SK-N-DZ (cell line): ENCODE results near the gene LKAAEAR1.

Source experiments
- DNase-seq: peaks from one replicate; pipeline ENCODE4 v3.0.0-alpha.2; 2015; ENCODE audit warnings: low spot score

LKAAEAR1 gene

GRCh38 chr20:64067005-64067632 lies 17.1 kb downstream of the LKAAEAR1 start:
- DNase-seq, result no peak

GRCh38 chr20:64065974-64066343 lies 18.2 kb downstream of the LKAAEAR1 start:
- no peak for DNase-seq

GRCh38 chr20:64065062-64065973 lies 18.9 kb downstream of the LKAAEAR1 start:
- DNase-seq, result no peak

- DNase-seq, result no peak
Observed at GRCh38 chr20:64064145-64064698, 20.0 kb downstream of the LKAAEAR1 start.

GRCh38 chr20:64063389-64064144 lies 20.6 kb downstream of the LKAAEAR1 start:
- no peak for DNase-seq

DNA sequence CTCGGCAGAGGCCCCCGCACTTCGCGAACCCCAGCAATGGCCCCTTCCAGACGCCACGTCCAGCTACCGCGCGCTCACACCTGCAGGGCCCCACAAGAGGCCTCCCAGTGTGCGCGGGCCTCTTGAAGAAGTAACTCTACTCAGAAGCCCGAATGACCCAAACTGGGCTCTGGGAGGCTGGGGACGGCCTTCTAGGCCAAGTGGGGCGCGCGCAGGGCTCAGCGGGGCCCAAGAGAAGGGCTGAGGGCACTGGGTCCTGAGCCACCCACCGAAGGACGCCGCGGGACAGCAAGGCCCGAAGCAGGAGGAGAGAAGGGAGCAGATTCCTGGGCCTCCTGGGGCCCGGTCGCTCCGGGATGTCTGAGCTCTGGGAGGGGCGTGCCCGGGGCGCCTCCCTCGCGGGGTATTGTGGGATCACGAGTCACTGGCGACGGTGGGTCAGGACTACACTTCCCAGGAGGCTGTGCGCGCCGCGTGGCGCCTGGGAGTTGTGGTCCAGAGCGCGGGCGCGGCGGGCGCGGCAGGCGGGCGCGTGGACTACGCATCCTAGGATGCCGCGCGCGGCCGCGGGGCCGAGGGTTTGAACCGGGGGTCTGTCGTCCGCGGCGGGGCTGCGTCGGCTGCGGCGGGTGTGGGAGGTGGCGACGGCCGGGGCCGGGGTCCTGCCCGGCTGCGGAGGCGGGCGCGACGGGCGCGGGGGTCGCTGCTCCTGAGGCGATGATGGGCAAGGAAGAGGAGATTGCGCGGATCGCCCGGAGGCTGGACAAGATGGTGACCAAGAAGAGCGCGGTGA lies 21.4 kb downstream of the LKAAEAR1 start, which contains the start of gene TCEA2:
Gene TCEA2, plus strand, starts transcription at position 603 of the 793 bp plus-strand sequence. Its CDS starts 115 bp downstream, at position 718.
- DNase-seq, result peak; percentile 98

GRCh38 chr20:64062276-64062595 lies 22.0 kb downstream of the LKAAEAR1 start:
- DNase-seq, result no peak

GRCh38 chr20:64058536-64058935 lies 25.7 kb downstream of the LKAAEAR1 start:
- no peak for DNase-seq

DNA sequence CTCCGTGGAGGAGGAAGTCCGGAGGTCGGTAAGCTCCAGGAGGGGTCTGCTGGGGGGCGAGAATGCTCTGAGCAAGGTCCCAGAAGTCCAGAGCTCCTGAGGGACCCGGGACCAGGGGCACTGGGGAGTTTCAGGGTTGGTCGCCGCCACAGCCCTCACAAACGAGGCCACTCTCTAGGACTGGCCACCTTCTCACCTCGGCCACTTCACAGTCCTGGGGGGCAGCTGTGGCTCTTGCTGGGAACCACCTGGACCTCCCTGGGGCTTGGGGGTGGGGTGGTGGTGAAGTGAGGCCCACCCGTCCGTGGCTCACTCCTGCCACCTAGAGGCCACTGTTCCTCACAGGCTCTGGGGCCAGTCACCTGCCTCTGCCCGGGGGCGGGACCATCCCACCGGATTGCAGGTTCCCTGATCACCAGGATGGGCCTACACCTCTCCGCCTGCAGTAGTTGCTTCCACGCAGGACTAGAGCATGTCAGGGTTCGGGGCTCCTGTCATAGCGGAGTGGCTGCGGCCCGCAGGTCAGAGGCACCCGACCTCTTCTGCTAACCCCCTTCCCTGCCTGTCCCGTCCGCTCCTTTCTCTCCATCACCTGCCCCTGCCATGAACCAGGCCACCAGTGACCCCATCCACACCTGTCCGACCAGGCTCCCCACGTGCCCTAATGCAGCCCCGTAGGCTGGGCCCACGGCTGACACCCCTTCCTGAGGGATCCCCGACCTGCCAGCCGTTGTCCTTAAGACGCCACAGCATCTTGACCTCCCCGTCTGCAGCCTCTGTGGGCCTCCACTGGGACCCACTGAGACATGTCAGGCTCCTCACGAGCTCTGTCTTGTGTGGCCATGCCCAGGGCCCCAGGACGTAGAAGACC lies 26.3 kb downstream of the LKAAEAR1 start:
- DNase-seq, result peak; percentile 78

DNA sequence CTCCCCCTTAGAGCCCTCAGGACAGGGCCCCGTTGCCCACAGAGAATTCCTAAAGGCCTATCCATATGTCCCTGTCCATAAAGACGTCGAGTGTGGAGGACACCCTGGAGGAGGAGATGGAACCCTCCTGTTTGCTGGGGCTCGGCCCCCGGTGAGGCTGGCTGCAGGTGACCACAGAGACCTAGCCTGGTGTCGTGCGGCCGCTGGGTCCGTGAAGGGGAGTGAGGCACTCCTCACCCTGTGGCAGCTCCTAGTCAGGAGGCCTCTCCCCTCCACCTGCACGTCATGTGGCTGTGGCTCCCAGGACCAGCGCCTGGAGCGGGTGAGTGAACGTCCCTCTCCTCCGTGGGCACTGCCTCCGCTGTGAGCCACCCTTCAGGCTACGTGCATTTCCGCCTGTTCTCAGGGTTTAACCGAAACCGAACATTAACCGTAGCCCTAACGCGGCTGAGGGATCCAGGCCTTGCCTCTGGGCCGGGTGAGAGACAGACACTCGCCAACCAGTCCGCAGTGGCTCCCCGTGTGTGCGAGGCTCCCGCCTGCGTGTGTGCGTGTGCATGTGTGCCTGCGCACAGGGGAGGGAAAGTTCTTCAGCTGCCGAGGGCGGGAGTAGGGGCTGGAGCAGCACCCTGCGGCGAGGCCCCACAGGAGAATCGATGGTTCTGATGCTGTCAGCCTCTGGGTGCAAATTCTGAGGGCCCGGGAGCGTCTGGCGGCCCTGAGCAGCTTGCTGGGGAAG lies 27.1 kb downstream of the LKAAEAR1 start:
- no peak for DNase-seq

DNA sequence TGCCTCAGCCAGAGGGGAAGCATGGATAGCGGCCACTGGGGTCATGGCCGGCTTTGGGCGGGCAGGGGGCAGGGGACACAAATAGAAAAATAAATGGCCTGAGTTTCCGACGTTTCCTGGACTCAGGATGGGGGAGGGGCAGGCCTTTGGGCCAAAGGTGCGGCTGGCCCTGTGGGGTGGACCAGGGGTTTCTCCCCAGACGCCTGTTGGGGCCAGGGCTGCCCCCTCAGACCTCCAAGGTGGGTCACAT lies 27.6 kb downstream of the LKAAEAR1 start:
- no peak for DNase-seq

GRCh38 chr20:64055893-64056638 lies 28.1 kb downstream of the LKAAEAR1 start:
- peak; percentile 58 for DNase-seq

DNA sequence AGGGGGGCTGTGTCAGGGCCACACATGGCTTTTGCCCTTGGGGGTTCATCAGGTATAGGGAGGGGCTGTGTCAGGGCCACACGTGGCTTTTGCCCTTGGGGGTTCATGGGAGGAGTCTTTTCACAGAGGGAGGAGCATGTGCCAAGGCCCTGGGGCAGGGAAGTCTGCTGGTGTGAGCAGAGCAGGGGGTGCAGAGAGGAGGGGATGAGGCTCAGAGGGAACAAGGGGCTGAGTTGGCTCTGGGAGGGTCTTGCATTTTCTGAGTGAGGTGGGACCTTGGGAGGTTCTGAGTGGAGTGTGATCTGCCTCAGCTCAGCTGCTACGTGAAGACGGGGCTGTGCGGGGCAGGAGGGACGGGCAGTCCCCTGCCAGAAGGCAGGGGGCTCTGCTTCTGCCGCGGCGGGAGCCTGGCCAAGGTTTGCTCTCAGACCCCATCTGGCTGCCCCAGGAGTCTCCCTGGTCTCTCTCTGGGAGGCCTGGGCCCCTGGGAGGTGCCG lies 28.8 kb downstream of the LKAAEAR1 start:
- DNase-seq, result no peak

GRCh38 chr20:64053841-64054661 lies 30.1 kb downstream of the LKAAEAR1 start:
- peak; percentile 80 for DNase-seq

DNA sequence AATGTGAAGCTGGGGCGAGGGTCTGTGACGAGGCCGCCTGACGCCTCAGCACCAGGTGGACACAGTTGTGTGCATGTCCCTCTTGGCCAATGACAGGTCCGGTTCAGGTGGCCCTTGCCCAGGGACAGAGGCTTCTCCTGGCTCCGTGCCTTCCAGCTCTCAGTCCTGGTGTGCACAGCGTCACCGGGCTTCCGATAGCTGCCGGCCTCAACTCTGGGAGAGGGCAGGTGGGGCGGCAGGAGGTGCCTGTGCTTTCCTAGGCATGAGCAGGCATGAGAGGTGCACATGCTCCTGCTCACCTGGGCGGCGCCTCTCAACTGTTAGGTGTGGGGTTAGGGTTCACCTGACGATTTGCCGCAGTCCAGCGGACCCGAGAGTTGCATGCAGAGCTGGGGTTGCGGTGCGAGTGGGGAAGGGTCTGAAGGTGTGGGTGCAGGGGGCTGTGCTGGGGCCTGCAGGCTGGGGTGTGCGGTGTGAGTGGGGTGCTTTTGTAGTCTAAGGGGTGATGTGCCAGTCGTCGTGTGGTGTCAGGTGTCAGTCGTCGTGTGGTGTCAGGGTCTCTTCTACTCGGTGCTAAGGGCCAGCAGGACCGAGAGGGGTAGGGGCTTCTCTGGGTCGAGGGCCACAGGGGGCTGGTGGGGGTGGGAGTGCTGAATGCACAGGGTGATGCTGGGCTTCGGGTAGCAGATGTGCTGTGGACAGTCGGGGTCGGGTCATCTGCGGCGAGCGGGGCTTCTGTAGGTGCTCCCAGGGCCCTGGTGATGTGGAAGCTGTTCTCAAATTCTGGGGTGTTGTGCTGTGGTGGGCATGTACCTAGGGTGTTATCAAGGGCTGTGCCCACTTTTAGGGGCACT lies 31.0 kb downstream of the LKAAEAR1 start:
- no peak for DNase-seq

- no peak for DNase-seq
Observed at GRCh38 chr20:64052326-64052722, 31.9 kb downstream of the LKAAEAR1 start.
